Stimulated activated CD4-positive, alpha-beta T cell treated with anti-CD3 and anti-CD28 coated beads, Interleukin-4, amount 100 ng/mL, for 24 hours (primary cell): ENCODE measurements around the gene DGCR6L.
A peak's percentile ranks its signal among the peaks of the same experiment; 100 is the strongest.
"Not testable (repeated sequence)": the region's sequence is repeated elsewhere in the genome, so short reads cannot be mapped to it uniquely, and the experiment has no call there.

ENCODE experiments used
- DNase-seq: peaks from one replicate; pipeline ENCODE4 v3.0.0-alpha.2; 2020

The DGCR6L gene

GRCh38 chr22:20274374-20274773, 45.5 kb downstream of the DGCR6L start:
- DNase-seq: not testable (repeated sequence)

GRCh38 chr22:20273758-20274181, 46.1 kb downstream of the DGCR6L start:
- DNase-seq: no peak

GRCh38 chr22:20272700-20273099, 47.2 kb downstream of the DGCR6L start:
- no peak for DNase-seq

- no peak for DNase-seq
Measured at GRCh38 chr22:20272174-20272573, 47.7 kb downstream of the DGCR6L start.

GRCh38 chr22:20271114-20271994, 48.5 kb downstream of the DGCR6L start:
- DNase-seq: no peak

- DNase-seq: not testable (repeated sequence)
Measured at GRCh38 chr22:20270190-20271113, 49.4 kb downstream of the DGCR6L start.

GRCh38 chr22:20269673-20270072, 50.2 kb downstream of the DGCR6L start:
- not testable (repeated sequence) for DNase-seq

GRCh38 chr22:20269201-20269600, 50.7 kb downstream of the DGCR6L start:
- not testable (repeated sequence) for DNase-seq

GRCh38 chr22:20268279-20269012, 51.4 kb downstream of the DGCR6L start, which contains the start of gene RTN4R:
Gene RTN4R, minus strand, starts transcription at chr22:20268318. Its CDS starts 226 bp downstream, at chr22:20268092.
- DNase-seq: peak; percentile 49

GRCh38 chr22:20267441-20268278, 52.2 kb downstream of the DGCR6L start:
- no peak for DNase-seq

- not testable (repeated sequence) for DNase-seq
Measured at GRCh38 chr22:20266667-20267440, 53.0 kb downstream of the DGCR6L start.

- not testable (repeated sequence) for DNase-seq
Measured at GRCh38 chr22:20265772-20266666, 53.8 kb downstream of the DGCR6L start.

- no peak for DNase-seq
Measured at GRCh38 chr22:20264614-20265452, 55.0 kb downstream of the DGCR6L start.
